B cell (primary cell): Measurements from ENCODE around the gene UHMK1. TPM values are rescaled to one million over a fixed set of nuclear protein-coding genes. Genes with fewer than 3 reads are reported as not detected.

Source experiments
- ATAC-seq: fragments of 200-7000 bp; cut with Tn5 transposase; one replicate; pipeline ENCODE4 v1.10.0; 2021; ENCODE audit warnings: low read depth, mild to moderate bottlenecking, moderate number of reproducible peaks, moderate library complexity
- CTCF ChIA-PET: fragments of 350-600 bp; sonication (Branson Sonifier 250); formaldehyde crosslinking; loops from one replicate; lab custom pipeline; 2021; ENCODE audit warnings: antibody characterized with exemption, inconsistent platforms; lab: Charles Lee
- POLR2A ChIA-PET: fragments of 350-600 bp; sonication (Branson Sonifier 250); formaldehyde crosslinking; loops from one replicate; lab custom pipeline; 2021; ENCODE audit warnings: antibody characterized with exemption; lab: Charles Lee
- DNase-seq: peaks from one replicate; pipeline ENCODE4 v3.0.0; 2013
- H2AFZ ChIP-seq: 2 replicates; pipeline ENCODE4 v1.6.1; 2012; ENCODE audit warnings: mild to moderate bottlenecking, low read depth, low read length; ENCODE audit not compliant: insufficient read depth, poor library complexity, severe bottlenecking
- H3K27ac ChIP-seq, 2 donors: 1 replicate in 1 of 2; 2 replicates in 1 of 2; pipeline ENCODE4 v1.5.1; 2012 to 2013; ENCODE audit warnings: low read length in 2 of 2, mild to moderate bottlenecking in 2 of 2, moderate library complexity in 1 of 2
- H3K27me3 ChIP-seq, 4 experiments: fragments of 200-600 bp in 1 of 4; sonication (generic) in 1 of 4; replicated peaks in 1 of 4; 1 replicate in 2 of 4; 2 replicates in 2 of 4; pipeline versions ENCODE4 v1.6.1 to v1.7.0; 2013 to 2016; ENCODE audit warnings: low read length in 3 of 4, mild to moderate bottlenecking in 2 of 4, mixed read lengths in 1 of 4, moderate library complexity in 1 of 4; ENCODE audit not compliant: insufficient read depth in 4 of 4, control insufficient read depth in 3 of 4; ENCODE audit errors: control extremely low read depth in 1 of 4
- H3K36me3 ChIP-seq, 2 experiments: replicated peaks in 1 of 2; 1 replicate in 1 of 2; 2 replicates in 1 of 2; pipeline versions ENCODE4 v1.6.1 to v1.7.1; 2013; ENCODE audit warnings: low read length in 1 of 2; ENCODE audit not compliant: insufficient read depth in 2 of 2, control insufficient read depth in 1 of 2; ENCODE audit errors: control extremely low read depth in 1 of 2, extremely low read depth in 1 of 2
- H3K4me1 ChIP-seq, 2 donors: fragments of 200-600 bp in 1 of 2; sonication (generic) in 1 of 2; 1 replicate in 1 of 2; 2 replicates in 1 of 2; pipeline versions ENCODE4 v1.5.1 to v1.6.1; 2013 to 2017; ENCODE audit warnings: low read length in 2 of 2; ENCODE audit not compliant: control insufficient read depth in 2 of 2, insufficient read depth in 2 of 2
- H3K4me2 ChIP-seq: replicated peaks from 2 replicates; pipeline ENCODE3; 2012; ENCODE audit warnings: mild to moderate bottlenecking, low read depth, low read length; ENCODE audit not compliant: poor library complexity, severe bottlenecking
- H3K4me3 ChIP-seq, 5 experiments: fragments of 200-600 bp in 1 of 5; sonication (generic) in 1 of 5; 1 replicate in 3 of 5; 2 replicates in 2 of 5; pipeline versions ENCODE4 v1.5.1 to v1.7.0; 2011 to 2016; ENCODE audit warnings: low read length in 4 of 5, mild to moderate bottlenecking in 4 of 5, low read depth in 2 of 5, control low read depth in 1 of 5, moderate library complexity in 1 of 5; ENCODE audit not compliant: insufficient read depth in 1 of 5; ENCODE audit errors: control extremely low read depth in 1 of 5, extremely low read depth in 1 of 5
- H3K79me2 ChIP-seq: fragments of 200-600 bp; sonication (generic); one replicate; pipeline ENCODE4 v1.6.0; 2016; ENCODE audit warnings: low read length; ENCODE audit not compliant: control insufficient read depth, insufficient read depth
- H3K9ac ChIP-seq: fragments of 200-600 bp; sonication (generic); 2 replicates; pipeline ENCODE4 v1.6.1; 2017; ENCODE audit warnings: mild to moderate bottlenecking, low read length, moderate library complexity
- H3K9me3 ChIP-seq, 3 donors: one replicate each; pipeline versions ENCODE4 v1.6.1 to v1.7.1; 2013; ENCODE audit warnings: low read length in 2 of 3; ENCODE audit not compliant: control insufficient read depth in 2 of 3, insufficient read depth in 1 of 3; ENCODE audit errors: control extremely low read depth in 1 of 3
- H4K20me1 ChIP-seq: 2 replicates; pipeline ENCODE4 v1.6.0; 2012; ENCODE audit warnings: mild to moderate bottlenecking, low read length; ENCODE audit not compliant: insufficient read depth, control insufficient read depth, poor library complexity, severe bottlenecking
- H3K27ac Mint-ChIP-seq: one replicate; pipeline ENCODE4 v1.8.0; 2021; ENCODE audit warnings: mixed read lengths
- H3K27me3 Mint-ChIP-seq: one replicate; pipeline ENCODE4 v1.8.0; 2021; ENCODE audit warnings: mixed read lengths
- H3K4me1 Mint-ChIP-seq: one replicate; pipeline ENCODE4 v1.8.0; 2021; ENCODE audit warnings: mixed read lengths
- H3K4me3 Mint-ChIP-seq: one replicate; pipeline ENCODE4 v1.8.0; 2021; ENCODE audit warnings: mixed read lengths
- H3K9me3 Mint-ChIP-seq: one replicate; pipeline ENCODE4 v1.8.0; 2022; ENCODE audit warnings: mixed read lengths; ENCODE audit not compliant: insufficient read depth
- EZH2 ChIP-seq: IDR thresholded peaks from 2 replicates; pipeline ENCODE4 v1.6.1; 2012; ENCODE audit warnings: borderline replicate concordance, low read depth, mild to moderate bottlenecking, moderate library complexity, low read length; ENCODE audit not compliant: insufficient read depth, poor library complexity, severe bottlenecking
- WGBS: methylation state at CpG from one replicate; pipeline ENCODE4 v1.1.5; 2013; ENCODE audit warnings: missing lambda C conversion rate; ENCODE audit not compliant: insufficient coverage; 5-methylcytosine and 5-hydroxymethylcytosine counted together
- intact Hi-C: fragments of 100-400 bp; cut with micrococcal nuclease; formaldehyde crosslinking; loops from one replicate; pipeline ENCODE4 v1.10.0; 2022
- polyA plus RNA-seq: library from polyadenylated mRNA; depleted of rRNA; stranded (reverse); fragments of >200 nt; gene quantifications from 2 replicates; pipeline ENCODE4 v1.2.3, GENCODE V29; 2012
- total RNA-seq, 2 donors: library from RNA; stranded (reverse); fragments of 120-200 nt in 1 of 2; gene quantifications; 1 replicate in 1 of 2; 2 replicates in 1 of 2; pipeline versions ENCODE4 v1.2.3 to v1.2.4, GENCODE V29; 2013 to 2022
- TF ChIP-seq, protein P1 (sequence below): fragments of 200-600 bp; IDR thresholded peaks from one replicate; pipeline ENCODE4 v1.8.0; 2022; ENCODE audit warnings: antibody characterized with exemption, mild to moderate bottlenecking

UHMK1 gene
- total and polyA plus RNA-seq, 2 donors (not counting 1 experiment from before 2014, with no cell fraction given): 8.4 to 69.2 TPM

DNA sequence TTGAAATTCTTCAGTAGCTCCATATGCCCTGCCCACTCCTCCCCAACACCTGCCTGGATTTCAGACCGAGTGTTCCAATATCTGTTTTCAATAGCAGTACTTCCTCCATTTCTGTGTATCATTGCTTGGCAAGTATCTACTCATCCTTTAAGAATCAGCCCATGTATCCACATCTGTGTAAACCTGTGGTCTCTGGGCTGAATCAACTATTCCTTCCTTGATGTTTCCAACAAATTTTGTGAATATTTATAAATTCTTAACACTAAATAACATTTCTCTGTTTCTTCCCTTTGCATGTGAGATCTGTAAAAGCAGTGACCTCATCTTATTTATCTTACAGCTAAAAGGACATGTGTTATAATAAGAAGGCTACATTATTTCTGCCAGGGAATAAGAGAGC lies 37.9 kb downstream of the UHMK1 start:
- no peaks in the 10 kb centered on the region for H3K9me3 ChIP-seq
- no peak overlapping the region for H2AFZ ChIP-seq
- intact Hi-C loops: no loop called here
- WGBS: 90% methylated on average over 1 of the region's 1 CpG
- no peaks in the 10 kb centered on the region for H3K36me3 ChIP-seq
- no peaks in the 10 kb centered on the region for H3K27me3 ChIP-seq
- H3K4me2 ChIP-seq: no peak overlapping the region
- H3K4me1 ChIP-seq: peaks cover 8 to 13% of the 10 kb centered on the region in 2 donors
- ATAC-seq (no peak), DNase-seq (no peak)
- TF ChIP-seq EZH2: no peak
- TF ChIP-seq, protein P1, sequence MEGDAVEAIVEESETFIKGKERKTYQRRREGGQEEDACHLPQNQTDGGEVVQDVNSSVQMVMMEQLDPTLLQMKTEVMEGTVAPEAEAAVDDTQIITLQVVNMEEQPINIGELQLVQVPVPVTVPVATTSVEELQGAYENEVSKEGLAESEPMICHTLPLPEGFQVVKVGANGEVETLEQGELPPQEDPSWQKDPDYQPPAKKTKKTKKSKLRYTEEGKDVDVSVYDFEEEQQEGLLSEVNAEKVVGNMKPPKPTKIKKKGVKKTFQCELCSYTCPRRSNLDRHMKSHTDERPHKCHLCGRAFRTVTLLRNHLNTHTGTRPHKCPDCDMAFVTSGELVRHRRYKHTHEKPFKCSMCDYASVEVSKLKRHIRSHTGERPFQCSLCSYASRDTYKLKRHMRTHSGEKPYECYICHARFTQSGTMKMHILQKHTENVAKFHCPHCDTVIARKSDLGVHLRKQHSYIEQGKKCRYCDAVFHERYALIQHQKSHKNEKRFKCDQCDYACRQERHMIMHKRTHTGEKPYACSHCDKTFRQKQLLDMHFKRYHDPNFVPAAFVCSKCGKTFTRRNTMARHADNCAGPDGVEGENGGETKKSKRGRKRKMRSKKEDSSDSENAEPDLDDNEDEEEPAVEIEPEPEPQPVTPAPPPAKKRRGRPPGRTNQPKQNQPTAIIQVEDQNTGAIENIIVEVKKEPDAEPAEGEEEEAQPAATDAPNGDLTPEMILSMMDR: no peak
- Mint-ChIP-seq H3K9me3 (no peaks in the 10 kb centered on the region), H3K27ac (no peak overlapping the region), H3K4me3 (no peak overlapping the region), H3K4me1 (peaks cover 10% of the 10 kb centered on the region), H3K27me3 (no peaks in the 10 kb centered on the region)
- H4K20me1 ChIP-seq: no peaks in the 10 kb centered on the region
- ChIA-PET POLR2A (no interaction called here), CTCF (no interaction called here)
- no peak overlapping the region for H3K9ac ChIP-seq
- no peak overlapping the region for H3K27ac ChIP-seq
- no peak overlapping the region for H3K4me3 ChIP-seq
- no peaks in the 10 kb centered on the region for H3K79me2 ChIP-seq

DNA sequence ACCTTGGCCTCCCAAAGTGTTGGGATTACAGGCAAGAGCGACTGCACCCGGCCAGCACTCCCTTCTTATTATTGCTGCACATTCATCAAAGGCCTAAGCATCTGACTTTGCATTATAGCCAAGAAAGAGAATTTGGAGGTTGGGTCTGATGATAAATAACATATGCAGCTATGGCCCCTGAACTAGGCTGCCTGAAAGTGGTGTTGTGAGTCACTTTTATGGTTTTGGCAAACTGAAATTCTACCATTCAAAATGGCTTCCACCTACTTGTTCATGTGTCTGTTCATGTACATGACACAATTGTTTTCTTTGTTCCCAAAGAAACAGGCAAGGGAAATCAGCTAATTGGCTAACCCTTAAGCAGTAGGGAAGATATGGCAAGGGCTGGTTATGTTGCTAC lies 38.9 kb downstream of the UHMK1 start:
- POLR2A ChIA-PET: no interaction called here
- Histone ChIP-seq H3K36me3 (no peaks in the 10 kb centered on the region), H3K9ac (no peak overlapping the region), H3K4me2 (no peak overlapping the region), H3K79me2 (no peaks in the 10 kb centered on the region), H2AFZ (no peak overlapping the region), H3K4me3 (no peak overlapping the region), H3K27me3 (no peaks in the 10 kb centered on the region), H3K4me1 (peaks cover 0 to 3% of the 10 kb centered on the region in 2 donors), H4K20me1 (no peaks in the 10 kb centered on the region), H3K9me3 (no peaks in the 10 kb centered on the region), H3K27ac (no peak overlapping the region)
- Mint-ChIP-seq H3K27me3 (no peaks in the 10 kb centered on the region), H3K4me3 (no peak overlapping the region), H3K9me3 (no peaks in the 10 kb centered on the region), H3K27ac (no peak overlapping the region), H3K4me1 (peaks cover 3% of the 10 kb centered on the region)
- TF ChIP-seq, protein P1: no peak
- no peak for TF ChIP-seq EZH2
- intact Hi-C loops: no loop called here
- no peak for ATAC-seq
- CTCF ChIA-PET: no interaction called here
- no CpG with 5 or more reads among the region's 2 CpGs for WGBS
- no peak for DNase-seq
